Activated CD8-positive, alpha-beta memory T cell treated with anti-CD3 and anti-CD28 coated beads, Interleukin-2, amount 10 ng/mL, durations not matched to agents 7 days and 5 days (primary cell): ENCODE results near the gene PDCD6IP. TPM values are rescaled to one million over a fixed set of nuclear protein-coding genes. Genes with fewer than 3 reads are reported as not detected.
A peak's percentile ranks its signal among the peaks of the same experiment; 100 is the strongest.

Experiments
- ATAC-seq: fragments of 150-1000 bp; cut with Tn5 transposase; one replicate; pipeline ENCODE4 v1.10.0; 2021; ENCODE audit warnings: moderate library complexity
- CTCF ChIA-PET: fragments of 350-600 bp; sonication (Branson Sonifier 250); formaldehyde crosslinking; loops from one replicate; lab custom pipeline; 2021; ENCODE audit warnings: antibody characterized with exemption; lab: Charles Lee
- DNase-seq: peaks from one replicate; pipeline ENCODE4 v3.0.0-alpha.2; 2020
- H3K27ac Mint-ChIP-seq: one replicate; pipeline ENCODE4 v1.8.0; 2021; ENCODE audit warnings: mild to moderate bottlenecking, mixed read lengths
- H3K27me3 Mint-ChIP-seq: one replicate; pipeline ENCODE4 v1.8.0; 2021; ENCODE audit warnings: mixed read lengths
- H3K36me3 Mint-ChIP-seq: one replicate; pipeline ENCODE4 v1.8.0; 2021; ENCODE audit warnings: mild to moderate bottlenecking, mixed read lengths
- H3K4me1 Mint-ChIP-seq: one replicate; pipeline ENCODE4 v1.8.0; 2021; ENCODE audit warnings: mixed read lengths
- H3K4me3 Mint-ChIP-seq: one replicate; pipeline ENCODE4 v1.8.0; 2021; ENCODE audit warnings: mild to moderate bottlenecking, moderate library complexity, mixed read lengths
- H3K9me3 Mint-ChIP-seq: one replicate; pipeline ENCODE4 v1.8.0; 2022; ENCODE audit warnings: low read depth, mixed read lengths
- total RNA-seq, 2 experiments: library from RNA; stranded (reverse); gene quantifications; one replicate each; pipeline ENCODE4 v1.2.3, GENCODE V29; 2021

PDCD6IP gene
- total RNA-seq, 2 experiments from 2014 or later, result 183 to 208 TPM

GRCh38 chr3:33786565-33787327 lies 11.7 kb upstream of the PDCD6IP start:
- peak overlapping the region; percentile 41 for H3K4me3 Mint-ChIP-seq
- peaks cover 21% of the 10 kb centered on the region for H3K27me3 Mint-ChIP-seq
- DNase-seq, result no peak
- no peak overlapping the region for H3K27ac Mint-ChIP-seq
- CTCF ChIA-PET, result interaction anchor here (0.5 to 2.1 kb wide), 47 partner anchors 8 to 726 kb away, joined by 3 to 37 read pairs (median 4); partner anchors contain the start of genes PDCD6IP and UBP1
- no peaks in the 10 kb centered on the region for H3K9me3 Mint-ChIP-seq
- H3K36me3 Mint-ChIP-seq, result no peaks in the 10 kb centered on the region
- peaks cover 9% of the 10 kb centered on the region for H3K4me1 Mint-ChIP-seq
- no peak for ATAC-seq

DNA sequence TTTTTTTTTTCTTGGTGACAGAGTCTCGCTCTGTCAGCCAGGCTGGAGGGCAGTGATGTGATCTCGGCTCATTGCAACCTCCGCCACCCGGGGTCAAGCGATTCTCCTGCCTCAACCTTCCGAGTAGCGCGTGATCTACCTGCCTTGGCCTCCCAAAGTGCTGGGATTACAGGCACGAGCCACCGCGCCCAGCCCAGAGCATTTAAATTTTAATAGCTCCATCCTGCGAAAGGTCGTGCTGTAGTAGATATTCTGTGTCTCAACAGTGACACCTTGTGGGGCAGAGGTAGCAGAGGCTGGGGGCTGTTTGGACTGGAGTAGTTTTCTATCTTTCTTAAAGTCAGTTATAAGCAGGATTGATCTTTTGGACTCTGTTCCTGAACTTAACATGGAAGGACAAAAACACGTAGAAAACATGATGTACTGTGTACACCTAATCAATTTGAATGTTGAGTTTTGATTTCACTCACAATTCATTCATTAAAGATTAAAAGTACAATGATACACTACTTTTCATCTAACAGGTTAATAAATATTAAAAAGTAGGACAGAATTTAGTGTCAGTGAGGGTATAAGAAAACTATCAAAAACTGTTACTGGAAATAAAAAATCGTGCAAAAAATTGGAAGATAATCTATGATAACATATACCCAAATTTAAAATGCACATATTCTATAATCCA lies 11.0 kb upstream of the PDCD6IP start:
- ATAC-seq (peak; percentile 84), DNase-seq (peak; percentile 70)
- Mint-ChIP-seq H3K4me1 (peaks cover 16% of the 10 kb centered on the region), H3K27ac (no peak overlapping the region), H3K4me3 (peak overlapping the region; percentile 41), H3K36me3 (peaks cover 1% of the 10 kb centered on the region), H3K9me3 (no peaks in the 10 kb centered on the region), H3K27me3 (peaks cover 23% of the 10 kb centered on the region)
- CTCF ChIA-PET, result interaction anchor here (0.5 to 2.1 kb wide), 45 partner anchors 9 to 726 kb away, joined by 3 to 37 read pairs (median 4); partner anchors contain the start of genes PDCD6IP and UBP1

DNA sequence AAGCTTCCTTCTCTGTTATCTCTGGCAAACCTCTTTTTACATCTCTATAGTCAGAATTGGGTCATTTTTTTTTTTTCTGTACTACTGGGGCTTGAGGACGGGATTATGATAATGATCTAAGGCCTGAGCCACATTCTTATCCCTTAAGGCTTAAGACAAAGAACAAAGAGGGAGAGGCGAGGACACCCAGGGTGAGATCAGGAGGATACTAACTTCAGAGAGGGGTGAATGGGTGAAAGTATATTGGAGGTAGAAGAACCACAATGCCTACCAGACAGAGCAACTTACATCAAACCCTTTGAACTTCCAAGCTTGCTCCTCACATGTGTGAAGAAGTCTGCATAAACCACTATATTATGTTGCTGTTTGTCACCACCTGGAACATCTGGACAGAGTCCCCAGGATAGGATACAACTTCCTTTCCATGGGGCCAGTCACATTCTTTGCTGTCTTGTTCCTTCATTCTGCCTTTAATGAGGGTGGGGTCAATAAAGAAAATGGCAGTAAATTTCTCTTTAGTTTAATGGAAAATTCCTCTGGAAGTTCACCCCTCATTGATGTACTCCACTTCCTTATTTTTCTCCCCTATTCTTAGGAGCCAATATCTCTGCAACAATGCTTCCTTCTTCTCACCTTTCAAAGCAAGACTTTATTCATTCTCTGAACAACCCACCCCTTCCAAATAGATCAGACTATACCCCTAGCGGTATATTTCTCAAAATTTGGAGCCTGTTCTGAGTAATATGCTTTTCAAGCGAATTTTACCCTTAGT lies 9.1 kb upstream of the PDCD6IP start:
- no peaks in the 10 kb centered on the region for H3K9me3 Mint-ChIP-seq
- H3K4me3 Mint-ChIP-seq, result no peak overlapping the region
- no peak for ATAC-seq
- H3K36me3 Mint-ChIP-seq, result peaks cover 1% of the 10 kb centered on the region
- no peak overlapping the region for H3K27ac Mint-ChIP-seq
- CTCF ChIA-PET, result interaction anchor here (0.7 to 2.5 kb wide), 8 partner anchors 9 to 658 kb away, joined by 3 to 8 read pairs (median 4); partner anchors contain the start of gene PDCD6IP
- no peak for DNase-seq
- peaks cover 16% of the 10 kb centered on the region for H3K4me1 Mint-ChIP-seq
- H3K27me3 Mint-ChIP-seq, result peaks cover 23% of the 10 kb centered on the region

DNA sequence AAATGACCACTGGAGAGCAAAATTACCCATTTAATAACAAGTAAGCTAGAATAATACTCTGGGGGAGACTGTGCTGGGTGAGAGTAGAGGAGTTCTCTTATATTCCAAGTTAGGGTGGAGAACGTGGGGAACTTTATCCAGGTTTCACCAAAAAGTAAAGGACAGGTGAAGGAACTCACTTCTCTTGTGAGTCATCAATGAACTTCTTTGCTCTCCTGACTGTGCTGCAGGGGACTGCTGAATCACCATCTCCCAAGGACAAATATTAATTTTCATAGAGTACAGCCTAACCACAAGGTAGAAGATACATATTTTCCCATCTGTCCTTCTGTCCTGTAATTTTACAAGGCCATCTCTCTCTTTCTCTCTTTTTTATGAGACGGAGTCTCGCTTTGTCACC lies 8.3 kb upstream of the PDCD6IP start:
- DNase-seq (no peak), ATAC-seq (no peak)
- Mint-ChIP-seq H3K4me1 (peaks cover 16% of the 10 kb centered on the region), H3K9me3 (no peaks in the 10 kb centered on the region), H3K4me3 (no peak overlapping the region), H3K27ac (no peak overlapping the region), H3K36me3 (peaks cover 1% of the 10 kb centered on the region), H3K27me3 (peaks cover 27% of the 10 kb centered on the region)
- CTCF ChIA-PET, result interaction anchor here (1.5 to 2.5 kb wide), 6 partner anchors 9 to 658 kb away, joined by 3 to 8 read pairs (median 4); no protein-coding TSS in a partner anchor

GRCh38 chr3:33791477-33792166 lies 6.8 kb upstream of the PDCD6IP start:
- Mint-ChIP-seq H3K4me1 (peaks cover 23% of the 10 kb centered on the region), H3K4me3 (no peak overlapping the region), H3K36me3 (peaks cover 1% of the 10 kb centered on the region), H3K27me3 (peaks cover 26% of the 10 kb centered on the region), H3K9me3 (no peaks in the 10 kb centered on the region), H3K27ac (no peak overlapping the region)
- DNase-seq (peak; percentile 63), ATAC-seq (peak; percentile 73)
- CTCF ChIA-PET, result interaction anchor here (0.8 to 2.4 kb wide), 6 partner anchors 8 to 660 kb away, joined by 3 to 6 read pairs (median 3); no protein-coding TSS in a partner anchor

- H3K27ac Mint-ChIP-seq, result no peak overlapping the region
- peaks cover 20% of the 10 kb centered on the region for H3K4me1 Mint-ChIP-seq
- DNase-seq (no peak), ATAC-seq (no peak)
- no peaks in the 10 kb centered on the region for H3K9me3 Mint-ChIP-seq
- CTCF ChIA-PET, result interaction anchor here (1.4 to 2.4 kb wide), 3 partner anchors 13 to 155 kb away, joined by 3 to 6 read pairs (median 3); no protein-coding TSS in a partner anchor
- H3K4me3 Mint-ChIP-seq, result no peak overlapping the region
- H3K36me3 Mint-ChIP-seq, result peaks cover 1% of the 10 kb centered on the region
- peaks cover 18% of the 10 kb centered on the region for H3K27me3 Mint-ChIP-seq
Observed at GRCh38 chr3:33792167-33792892, 6.1 kb upstream of the PDCD6IP start.

- Mint-ChIP-seq H3K9me3 (no peaks in the 10 kb centered on the region), H3K36me3 (peaks cover 1% of the 10 kb centered on the region), H3K27ac (no peak overlapping the region), H3K27me3 (peaks cover 7% of the 10 kb centered on the region), H3K4me1 (peaks cover 36% of the 10 kb centered on the region), H3K4me3 (no peak overlapping the region)
- no peak for DNase-seq
- CTCF ChIA-PET, result interaction anchor here (1.4 kb wide), 1 partner anchor 8 kb away, joined by 4 read pairs; no protein-coding TSS in a partner anchor
- ATAC-seq, result no peak
Observed at GRCh38 chr3:33795131-33795530, 3.3 kb upstream of the PDCD6IP start.

GRCh38 chr3:33795856-33796536 lies 2.4 kb upstream of the PDCD6IP start:
- peaks cover 6% of the 10 kb centered on the region for H3K36me3 Mint-ChIP-seq

DNA sequence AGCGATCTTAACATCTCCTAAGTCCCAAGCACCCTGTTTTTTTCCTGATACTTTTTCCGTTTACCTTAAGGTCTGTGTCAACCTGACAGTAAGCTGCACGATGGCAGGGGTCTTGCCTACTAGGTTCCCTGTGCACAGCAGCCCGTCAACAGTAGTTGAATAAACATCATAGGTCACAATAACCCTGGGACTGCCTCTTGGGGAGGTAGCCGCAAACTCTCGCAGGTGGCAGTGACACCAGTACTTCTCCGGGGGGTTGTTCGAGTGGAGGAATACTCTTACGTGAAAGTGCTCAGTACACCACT lies 365 bp upstream of the PDCD6IP start:
- peak overlapping the region; percentile 96 for H3K27ac Mint-ChIP-seq
- H3K4me3 Mint-ChIP-seq, result peak overlapping the region; percentile 94
- ATAC-seq (no peak), DNase-seq (no peak)
- H3K27me3 Mint-ChIP-seq, result peaks cover 4% of the 10 kb centered on the region
- H3K4me1 Mint-ChIP-seq, result peaks cover 50% of the 10 kb centered on the region
- no peaks in the 10 kb centered on the region for H3K9me3 Mint-ChIP-seq
- CTCF ChIA-PET, result interaction anchor here (0.7 to 4.1 kb wide), 9 partner anchors 9 to 667 kb away, joined by 3 to 37 read pairs (median 5); no protein-coding TSS in a partner anchor
- peaks cover 15% of the 10 kb centered on the region for H3K36me3 Mint-ChIP-seq

More at GRCh38 chr3:33795856-33796536, 2.4 kb upstream of the PDCD6IP start:
- CTCF ChIA-PET, result interaction anchor here (1.2 to 1.4 kb wide), 2 partner anchors 9 to 11 kb away, joined by 3 to 4 read pairs; no protein-coding TSS in a partner anchor
- Mint-ChIP-seq H3K9me3 (no peaks in the 10 kb centered on the region), H3K4me3 (no peak overlapping the region), H3K27me3 (peaks cover 7% of the 10 kb centered on the region), H3K4me1 (peaks cover 45% of the 10 kb centered on the region), H3K27ac (no peak overlapping the region)
- ATAC-seq (no peak), DNase-seq (no peak)

DNA sequence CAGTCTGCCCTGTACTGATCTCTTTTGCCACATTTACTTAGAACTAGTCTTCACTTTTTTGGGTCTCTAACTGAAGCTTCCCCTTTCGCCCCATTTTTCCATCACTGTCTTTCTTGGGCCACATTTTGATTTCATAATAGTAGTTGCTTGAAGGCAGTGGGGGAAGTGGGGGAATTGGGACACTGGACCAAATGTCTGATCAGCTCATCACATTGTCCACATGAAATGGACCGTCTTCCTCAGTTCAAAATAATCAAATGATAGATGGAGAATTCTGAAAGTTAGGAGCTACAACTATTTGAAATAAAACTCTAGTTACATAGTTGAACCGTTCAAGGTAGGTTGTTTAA lies 747 bp downstream of the PDCD6IP start:
- H3K36me3 Mint-ChIP-seq, result peaks cover 26% of the 10 kb centered on the region
- DNase-seq (no peak), ATAC-seq (no peak)
- peak overlapping the region; percentile 96 for H3K27ac Mint-ChIP-seq
- H3K4me1 Mint-ChIP-seq, result peaks cover 59% of the 10 kb centered on the region
- H3K4me3 Mint-ChIP-seq, result peak overlapping the region; percentile 94
- CTCF ChIA-PET, result interaction anchor here (0.6 to 4.1 kb wide), 9 partner anchors 8 to 857 kb away, joined by 3 to 37 read pairs (median 5); no protein-coding TSS in a partner anchor
- peaks cover 4% of the 10 kb centered on the region for H3K27me3 Mint-ChIP-seq
- peaks cover 3% of the 10 kb centered on the region for H3K9me3 Mint-ChIP-seq

DNA sequence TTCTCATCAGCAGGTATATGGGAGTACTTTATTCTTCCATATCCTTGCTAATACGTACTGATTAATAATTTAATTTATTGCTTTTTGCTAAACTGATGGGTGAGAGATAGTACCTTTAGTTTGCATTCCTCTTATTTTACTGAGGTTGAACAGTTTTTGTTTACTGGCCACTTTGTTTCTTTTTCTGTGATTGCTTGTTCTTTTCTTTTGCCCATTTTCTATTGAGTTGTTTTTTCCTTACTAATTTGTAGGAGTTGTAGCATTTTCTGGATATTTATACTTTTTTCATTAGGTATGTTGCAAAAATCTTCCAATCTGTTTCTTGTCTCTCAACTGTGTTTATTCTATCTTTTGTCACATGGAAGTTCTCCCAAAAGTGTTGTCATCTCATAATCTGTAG lies 4.8 kb downstream of the PDCD6IP start:
- H3K36me3 Mint-ChIP-seq, result peaks cover 45% of the 10 kb centered on the region
- no peak overlapping the region for H3K4me3 Mint-ChIP-seq
- CTCF ChIA-PET, result no interaction called here
- peaks cover 3% of the 10 kb centered on the region for H3K9me3 Mint-ChIP-seq
- H3K27me3 Mint-ChIP-seq, result no peaks in the 10 kb centered on the region
- H3K27ac Mint-ChIP-seq, result no peak overlapping the region
- no peak for ATAC-seq
- H3K4me1 Mint-ChIP-seq, result peaks cover 62% of the 10 kb centered on the region
- no peak for DNase-seq
